H1 (cell line): Measurements from ENCODE around the gene SENP6. TPM values are rescaled to one million over a fixed set of nuclear protein-coding genes. Genes with fewer than 3 reads are reported as not detected.

Experiments
- ASH2L ChIP-seq: fragments of 200-600, 300-600 bp; sonication (generic); IDR thresholded peaks from one replicate; pipeline ENCODE4 v1.7.1; 2017; ENCODE audit warnings: low read length
- BACH1 ChIP-seq: IDR thresholded peaks from 2 replicates; pipeline ENCODE4 v1.6.1; 2012; ENCODE audit warnings: low read length, improper control_type of control experiment
- CHD1 ChIP-seq: IDR thresholded peaks from 2 replicates; pipeline ENCODE4 v1.6.1; 2012; ENCODE audit warnings: low read depth, low read length, improper control_type of control experiment
- E2F6 ChIP-seq: IDR thresholded peaks from 2 replicates; pipeline ENCODE4 v1.6.1; 2012; ENCODE audit warnings: inconsistent platforms
- EGR1 ChIP-seq: IDR thresholded peaks from 2 replicates; pipeline ENCODE4 v1.6.1; 2011; ENCODE audit warnings: low read depth, low read length, borderline replicate concordance
- EP300 ChIP-seq, 2 experiments: IDR thresholded peaks; 1 replicate in 1 of 2; 2 replicates in 1 of 2; pipeline ENCODE4 v1.6.1; 2011 to 2012; ENCODE audit warnings: low read depth in 2 of 2, low read length in 2 of 2, mild to moderate bottlenecking in 2 of 2, borderline replicate concordance in 1 of 2, inconsistent platforms in 1 of 2, moderate library complexity in 1 of 2
- HDAC2 ChIP-seq, 2 experiments: fragments of 300-600 bp in 1 of 2; sonication (generic) in 1 of 2; IDR thresholded peaks; 2 replicates each; pipeline ENCODE4 v1.6.1; 2011 to 2012; ENCODE audit warnings: low read depth in 2 of 2, low read length in 2 of 2, mild to moderate bottlenecking in 2 of 2, moderate library complexity in 2 of 2, borderline replicate concordance in 1 of 2, inconsistent platforms in 1 of 2
- KDM5A ChIP-seq: fragments of 200-600 bp; IDR thresholded peaks from 2 replicates; pipeline ENCODE4 v1.7.1; 2012; ENCODE audit warnings: mild to moderate bottlenecking, low read length, inconsistent platforms, mixed read lengths
- NANOG ChIP-seq: IDR thresholded peaks from 2 replicates; pipeline ENCODE4 v1.6.1; 2011; ENCODE audit warnings: low read length, low read depth, mild to moderate bottlenecking, inconsistent platforms; ENCODE audit not compliant: insufficient read depth, poor library complexity, severe bottlenecking
- PHF8 ChIP-seq: fragments of 200-600 bp; sonication (generic); conservative IDR thresholded peaks from 2 replicates; pipeline ENCODE4 v1.7.1; 2012; ENCODE audit warnings: low read depth, mild to moderate bottlenecking, inconsistent platforms, low read length, moderate library complexity
- POLR2A ChIP-seq, 2 experiments: IDR thresholded peaks; 1 replicate in 1 of 2; 2 replicates in 1 of 2; pipeline ENCODE4 v1.6.1; 2011; ENCODE audit warnings: low read depth in 2 of 2, low read length in 2 of 2, mild to moderate bottlenecking in 2 of 2; ENCODE audit errors: control extremely low read depth in 1 of 2
- POLR2AphosphoS5 ChIP-seq: IDR thresholded peaks from 2 replicates; pipeline ENCODE4 v1.6.1; 2011; ENCODE audit warnings: low read depth, low read length
- RAD21 ChIP-seq, 2 experiments: IDR thresholded peaks in 1 of 2; conservative IDR thresholded peaks in 1 of 2; 2 replicates each; pipeline ENCODE4 v1.6.1; 2011; ENCODE audit warnings: low read depth in 2 of 2, low read length in 2 of 2, improper control_type of control experiment in 1 of 2, inconsistent platforms in 1 of 2, mild to moderate bottlenecking in 1 of 2, moderate library complexity in 1 of 2
- SIN3A ChIP-seq, 2 experiments: IDR thresholded peaks in 1 of 2; conservative IDR thresholded peaks in 1 of 2; 2 replicates each; pipeline ENCODE4 v1.6.1; 2011 to 2012; ENCODE audit warnings: low read length in 2 of 2, improper control_type of control experiment in 1 of 2, low read depth in 1 of 2, mild to moderate bottlenecking in 1 of 2
- SIRT6 ChIP-seq: IDR thresholded peaks from one replicate; pipeline ENCODE4 v1.7.1; 2012; ENCODE audit warnings: low read length, inconsistent platforms
- TAF1 ChIP-seq: IDR thresholded peaks from 2 replicates; pipeline ENCODE4 v1.6.1; 2011; ENCODE audit warnings: mild to moderate bottlenecking, low read depth, low read length
- TAF7 ChIP-seq: optimal IDR thresholded peaks from 2 replicates; pipeline ENCODE3; 2011; ENCODE audit warnings: low read depth, mild to moderate bottlenecking, inconsistent platforms, low read length, moderate library complexity, borderline replicate concordance
- TBP ChIP-seq: IDR thresholded peaks from 2 replicates; pipeline ENCODE4 v1.6.1; 2011; ENCODE audit warnings: low read depth, low read length, improper control_type of control experiment
- TCF12 ChIP-seq: IDR thresholded peaks from 2 replicates; pipeline ENCODE4 v1.6.1; 2011; ENCODE audit warnings: low read depth, mild to moderate bottlenecking, low read length
- YY1 ChIP-seq: IDR thresholded peaks from 2 replicates; pipeline ENCODE4 v1.6.1; 2011; ENCODE audit warnings: low read depth, mild to moderate bottlenecking, low read length
- polyA plus RNA-seq, 7 experiments: library from polyadenylated mRNA; depleted of rRNA in 3 of 7; stranded (reverse) in 5 of 7; unstranded in 2 of 7; fragments of >200 nt in 5 of 7; fragments of 200-250 nt in 2 of 7; gene quantifications; 1 replicate in 5 of 7; 2 replicates in 1 of 7; 4 replicates in 1 of 7; pipeline versions ENCODE4 v1.2.1 to v1.2.3, GENCODE V29; 2011 to 2013; ENCODE audit warnings: missing spikeins in 2 of 7, mixed read lengths in 2 of 7
- total RNA-seq: library from RNA; stranded (reverse); fragmentation: NEBNext Ultra II Directional; extraction: Animal tissue kit (Norgen Biotek cat#: 25700); gene quantifications from 2 replicates; pipeline ENCODE4 v1.2.1, GENCODE V29; 2021
- TF ChIP-seq, protein P1 (sequence below): IDR thresholded peaks from 2 replicates; pipeline ENCODE4 v1.6.1; 2012; ENCODE audit warnings: inconsistent platforms

Gene SENP6
- total and polyA plus RNA-seq, 2 of the 8 experiments (the other 6 are each of a cell fraction or from before 2014, with no cell fraction given): 13.8 to 103 TPM

DNA sequence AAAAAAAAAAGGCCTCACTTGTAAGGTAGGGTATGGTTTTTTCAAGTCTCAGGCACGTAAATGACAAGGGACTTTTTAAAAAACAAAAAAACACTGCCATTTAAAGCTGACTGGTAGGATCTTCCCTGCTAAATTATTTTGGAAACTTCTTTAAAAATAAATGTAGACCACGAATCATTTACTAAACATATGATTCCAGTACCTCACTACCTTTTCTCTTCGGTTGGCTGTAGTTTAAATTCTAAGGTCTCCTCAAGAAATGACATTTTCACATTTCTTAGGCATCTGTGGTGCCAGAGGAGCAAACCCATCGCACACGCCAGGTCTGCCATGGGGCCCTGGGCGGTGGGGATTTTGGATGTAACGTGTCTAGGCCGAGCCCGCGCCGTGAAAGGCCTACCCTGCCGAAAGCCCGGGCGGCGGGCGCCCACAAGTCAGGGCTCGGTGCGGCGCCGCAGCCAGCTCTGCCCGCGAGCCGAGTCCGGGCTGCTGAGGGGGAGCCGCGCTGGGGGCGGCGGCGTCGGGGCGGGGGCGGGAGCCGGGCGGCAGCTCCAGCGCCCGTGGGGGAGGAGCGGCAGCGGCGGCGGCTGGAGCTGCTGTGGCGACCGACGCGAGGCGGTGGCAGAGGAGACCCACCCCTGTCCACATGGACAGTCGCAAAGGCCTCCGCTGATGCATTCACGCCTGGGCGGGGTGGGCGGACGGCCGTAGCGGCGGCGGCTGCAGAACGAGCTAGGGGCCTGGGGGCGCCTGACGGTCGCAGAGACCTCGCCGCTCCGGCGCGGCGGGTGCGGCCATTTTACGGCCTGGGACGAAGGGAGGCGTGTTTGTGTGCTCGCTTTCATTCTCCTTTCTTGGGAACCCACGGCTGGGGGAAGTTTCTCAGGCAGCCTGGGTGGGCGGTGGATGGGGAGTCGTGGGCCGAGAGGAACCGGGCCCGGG lies at the start of gene SENP6 (continued):
- TF ChIP-seq RAD21 (IDR thresholded peaks at IDR 0.05 in 1 of 2, conservative IDR thresholded peaks at IDR 0.05 in 1 of 2; ENCODE audit: low read depth in 2 of 2, low read length in 2 of 2) (0 out of 4 replicates have a peak, but pooled peaks of 1 of the 2 experiments have one; percentile 0), TAF7 (peak; percentile 95), ASH2L (peak; percentile 98), POLR2A (IDR thresholded peaks at IDR 0.05; ENCODE audit: control extremely low read depth in 1 of 2, low read depth in 2 of 2, low read length in 2 of 2) (peak; percentile 73 to 87; a peak in 2 of 3 replicates), SIRT6 (no peak), TAF1 (peak; percentile 94), HDAC2 (IDR thresholded peaks at IDR 0.05; ENCODE audit: borderline replicate concordance in 1 of 2, low read depth in 2 of 2, low read length in 2 of 2) (no peak; a peak in 1 of 4 replicates), SIN3A (conservative IDR thresholded peaks at IDR 0.05 in 1 of 2, IDR thresholded peaks at IDR 0.05 in 1 of 2; ENCODE audit: low read depth in 1 of 2, low read length in 2 of 2) (peak; percentile 32 to 65; a peak in 1 of 4 replicates), YY1 (peak; percentile 90), NANOG (peak; percentile 1), TBP (peak; percentile 89), CHD1 (peak; percentile 74), BACH1 (no peak), E2F6 (no peak; the same call in 1 of the 2 replicates), KDM5A (0 out of 2 replicates have a peak, but pooled peaks have one; percentile 10), EGR1 (peak; percentile 82; the same call in 1 of the 2 replicates), POLR2AphosphoS5 (peak; percentile 88), TCF12 (no peak), EP300 (IDR thresholded peaks at IDR 0.05; ENCODE audit: borderline replicate concordance in 1 of 2, low read depth in 2 of 2, low read length in 2 of 2) (peak in 1 of 2 experiments; percentile 31; a peak in 1 of 3 replicates), PHF8 (peak; percentile 79; the same call in 1 of the 2 replicates)
- TF ChIP-seq, protein P1, sequence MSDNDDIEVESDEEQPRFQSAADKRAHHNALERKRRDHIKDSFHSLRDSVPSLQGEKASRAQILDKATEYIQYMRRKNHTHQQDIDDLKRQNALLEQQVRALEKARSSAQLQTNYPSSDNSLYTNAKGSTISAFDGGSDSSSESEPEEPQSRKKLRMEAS: peak; percentile 78
